Measurements from ENCODE around the gene ATG101. TPM values are rescaled to one million over a fixed set of nuclear protein-coding genes. Genes with fewer than 3 reads are reported as not detected.

Gene ATG101
- total and polyA plus RNA-seq, 2 of the 13 experiments (the other 11 are each of a cell fraction or from before 2014, with no cell fraction given), result 58.2 to 67.7 TPM

DNA sequence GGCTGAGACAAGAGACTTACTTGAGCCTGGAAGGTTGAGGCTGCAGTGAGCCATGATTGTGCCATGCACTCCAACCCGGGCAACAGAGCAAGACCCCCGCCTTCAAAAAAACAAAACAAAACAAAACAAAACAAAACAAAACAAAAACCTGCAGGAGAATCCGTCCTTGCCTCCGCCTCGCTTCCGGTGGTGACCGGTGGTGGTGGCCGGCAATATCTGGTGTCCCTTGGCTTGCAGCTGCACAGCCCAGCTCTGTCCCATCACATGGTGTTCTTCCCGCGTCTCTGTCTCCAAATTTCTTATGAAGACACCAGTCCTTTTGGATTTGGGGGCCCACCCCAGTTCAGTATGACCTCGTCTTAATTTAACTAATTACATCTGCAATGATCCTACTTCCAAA lies 19.7 kb downstream of the ATG101 start:
- 49% methylated on average over 11 of the region's 11 CpGs for WGBS (ENCODE audit: low lambda C conversion rate)
- POLR2A ChIA-PET, result no interaction called here
- FAIRE-seq, result no peak

GRCh38 chr12:52090291-52090690 lies 20.5 kb downstream of the ATG101 start:
- Histone ChIP-seq H3K27me3 (ENCODE audit: control insufficient read depth in 1 of 2, insufficient read depth in 2 of 2, low read length in 2 of 2) (peaks cover 8 to 47% of the 10 kb centered on the region in 2 experiments), H3K9ac (ENCODE audit: insufficient read depth, low read depth, low read length) (no peak overlapping the region)

More for the DNA sequence above, 19.7 kb downstream of the ATG101 start:
- Histone ChIP-seq H3K4me3 (replicated peaks in 1 of 3; ENCODE audit: insufficient read depth in 1 of 3, low read depth in 2 of 3, low read length in 3 of 3) (no peak overlapping the region), H3K79me2 (ENCODE audit: insufficient read depth, low read length) (no peaks in the 10 kb centered on the region), H3K27ac (ENCODE audit: extremely low read length, insufficient read depth, low read length) (no peak overlapping the region), H3K4me1 (ENCODE audit: insufficient read depth, low read length) (peaks cover 34% of the 10 kb centered on the region), H3K36me3 (replicated peaks in 1 of 2; ENCODE audit: control insufficient read depth in 1 of 2, insufficient read depth in 2 of 2, low read length in 2 of 2) (no peaks in the 10 kb centered on the region), H3K4me2 (ENCODE audit: low read depth, low read length) (no peak overlapping the region), H2AFZ (ENCODE audit: low read length) (no peak overlapping the region), H4K20me1 (ENCODE audit: insufficient read depth, low read length) (no peaks in the 10 kb centered on the region), H3K9ac (ENCODE audit: insufficient read depth, low read depth, low read length) (no peak overlapping the region), H3K27me3 (ENCODE audit: control insufficient read depth in 1 of 2, insufficient read depth in 2 of 2, low read length in 2 of 2) (peaks cover 12 to 55% of the 10 kb centered on the region in 2 experiments), H3K9me3 (ENCODE audit: low read length) (no peaks in the 10 kb centered on the region)
- in situ Hi-C loops (cut with HindIII; ENCODE audit: extremely low pct_ligation_motif_present, low pct_unique_long_range_greater_than_20kb) (no loop called here), intact Hi-C loops (cut with micrococcal nuclease; ENCODE audit: unreplicated experiment) (no loop called here)
- TF ChIP-seq NR2C2 (CRISPR knock-in tag; IDR thresholded peaks at IDR 0.05; ENCODE audit: borderline replicate concordance) (no peak), CBFB (CRISPR knock-in tag; IDR thresholded peaks at IDR 0.05) (no peak), PCBP2 (optimal IDR thresholded peaks at IDR 0.05; ENCODE audit: low read depth, low read length, poor library complexity, severe bottlenecking) (no peak), CENPBD1 (CRISPR knock-in tag; IDR thresholded peaks at IDR 0.05; ENCODE audit: borderline replicate concordance, low read depth) (no peak), RBFOX2 (IDR thresholded peaks at IDR 0.05; ENCODE audit: low read depth, low read length) (no peak), NR2F1 (CRISPR knock-in tag; IDR thresholded peaks at IDR 0.05) (no peak), YEATS4 (CRISPR knock-in tag; IDR thresholded peaks at IDR 0.05; ENCODE audit: borderline replicate concordance) (no peak), ZNF230 (CRISPR knock-in tag; IDR thresholded peaks at IDR 0.05) (no peak)
- ATAC-seq (no peak), DNase-seq (ENCODE audit: low spot score) (no peak)
- CTCF ChIA-PET (ENCODE audit: low intra/inter-chr PET ratio, low total read pairs), result no interaction called here
- no TSS peak for BruUV-seq (replicated peaks)

More at GRCh38 chr12:52090291-52090690, 20.5 kb downstream of the ATG101 start:
- no peak for ATAC-seq
- Histone ChIP-seq H3K27ac (ENCODE audit: extremely low read length, insufficient read depth, low read length) (no peak overlapping the region), H3K4me3 (replicated peaks in 1 of 3; ENCODE audit: insufficient read depth in 1 of 3, low read depth in 2 of 3, low read length in 3 of 3) (no peak overlapping the region), H3K4me1 (ENCODE audit: insufficient read depth, low read length) (peaks cover 34% of the 10 kb centered on the region), H2AFZ (ENCODE audit: low read length) (no peak overlapping the region), H3K36me3 (replicated peaks in 1 of 2; ENCODE audit: control insufficient read depth in 1 of 2, insufficient read depth in 2 of 2, low read length in 2 of 2) (no peaks in the 10 kb centered on the region), H3K79me2 (ENCODE audit: insufficient read depth, low read length) (no peaks in the 10 kb centered on the region), H3K4me2 (ENCODE audit: low read depth, low read length) (no peak overlapping the region), H3K9me3 (ENCODE audit: low read length) (no peaks in the 10 kb centered on the region), H4K20me1 (ENCODE audit: insufficient read depth, low read length) (no peaks in the 10 kb centered on the region)
- DNase-seq (ENCODE audit: low spot score), result no peak
- no peak for FAIRE-seq
- ChIA-PET CTCF (ENCODE audit: low intra/inter-chr PET ratio, low total read pairs) (no interaction called here), POLR2A (no interaction called here)
- in situ Hi-C loops (cut with HindIII; ENCODE audit: extremely low pct_ligation_motif_present, low pct_unique_long_range_greater_than_20kb), result no loop called here
- BruUV-seq (replicated peaks), result no TSS peak
- intact Hi-C loops (cut with micrococcal nuclease; ENCODE audit: unreplicated experiment), result no loop called here
- TF ChIP-seq ZNF264 (CRISPR knock-in tag; IDR thresholded peaks at IDR 0.05) (no peak), SIX4 (CRISPR knock-in tag; IDR thresholded peaks at IDR 0.05) (no peak), CC2D1A (CRISPR knock-in tag; IDR thresholded peaks at IDR 0.05) (no peak), SALL2 (CRISPR knock-in tag; IDR thresholded peaks at IDR 0.05) (no peak), CEBPB (IDR thresholded peaks at IDR 0.05; ENCODE audit: borderline replicate concordance, low read depth, low read length) (no peak), ATF5 (CRISPR knock-in tag; IDR thresholded peaks at IDR 0.05; ENCODE audit: low read depth) (no peak), KAT2B (IDR thresholded peaks at IDR 0.05; ENCODE audit: borderline replicate concordance, low read depth, low read length) (no peak), LCORL (IDR thresholded peaks at IDR 0.05) (no peak), LCORL (CRISPR knock-in tag; IDR thresholded peaks at IDR 0.05) (no peak), ZNF788 (CRISPR knock-in tag; IDR thresholded peaks at IDR 0.05; ENCODE audit: borderline replicate concordance) (no peak), CCDC6 (CRISPR knock-in tag; IDR thresholded peaks at IDR 0.05) (no peak)
- TF ChIP-seq, protein P1, sequence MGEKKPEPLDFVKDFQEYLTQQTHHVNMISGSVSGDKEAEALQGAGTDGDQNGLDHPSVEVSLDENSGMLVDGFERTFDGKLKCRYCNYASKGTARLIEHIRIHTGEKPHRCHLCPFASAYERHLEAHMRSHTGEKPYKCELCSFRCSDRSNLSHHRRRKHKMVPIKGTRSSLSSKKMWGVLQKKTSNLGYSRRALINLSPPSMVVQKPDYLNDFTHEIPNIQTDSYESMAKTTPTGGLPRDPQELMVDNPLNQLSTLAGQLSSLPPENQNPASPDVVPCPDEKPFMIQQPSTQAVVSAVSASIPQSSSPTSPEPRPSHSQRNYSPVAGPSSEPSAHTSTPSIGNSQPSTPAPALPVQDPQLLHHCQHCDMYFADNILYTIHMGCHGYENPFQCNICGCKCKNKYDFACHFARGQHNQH (CRISPR knock-in tag; IDR thresholded peaks at IDR 0.05), result no peak
- 49% methylated on average over 10 of the region's 10 CpGs for WGBS (ENCODE audit: low lambda C conversion rate)

Measured in HepG2 (cell line).